Keratinocyte (primary cell): ENCODE data around the gene EAPP. TPM values are rescaled to one million over a fixed set of nuclear protein-coding genes. Genes with fewer than 3 reads are reported as not detected.
"Not testable (repeated sequence)": the region's sequence is repeated elsewhere in the genome, so short reads cannot be mapped to it uniquely, and the experiment has no call there.

Experiments
- DNase-seq: peaks from one replicate; pipeline ENCODE4 v3.0.0-alpha.2; 2011; ENCODE audit warnings: low read depth, missing footprints, low spot score
- FAIRE-seq: peaks from 2 replicates; lab custom pipeline; 2011; peaks lifted over from hg19 to GRCh38; lab: Jason Lieb, UNC
- H2AFZ ChIP-seq: 2 replicates; pipeline ENCODE4 v1.6.0; 2012; ENCODE audit warnings: low read length, control low read depth, inconsistent platforms; ENCODE audit not compliant: control insufficient read depth
- H3K27ac ChIP-seq: 2 replicates; pipeline ENCODE4 v1.5.1; 2011; ENCODE audit warnings: low read length; ENCODE audit not compliant: control insufficient read depth, insufficient read depth
- H3K27me3 ChIP-seq: 3 replicates; pipeline ENCODE4 v1.6.0; 2011; ENCODE audit warnings: low read length; ENCODE audit not compliant: control insufficient read depth, insufficient read depth; ENCODE audit errors: extremely low read depth
- H3K36me3 ChIP-seq, 2 experiments: 2 replicates in 1 of 2; 3 replicates in 1 of 2; pipeline ENCODE4 v1.5.1; 2011; ENCODE audit warnings: low read length in 2 of 2, mild to moderate bottlenecking in 1 of 2; ENCODE audit not compliant: control insufficient read depth in 2 of 2, insufficient read depth in 2 of 2; ENCODE audit errors: extremely low read depth in 1 of 2
- H3K4me1 ChIP-seq: 3 replicates; pipeline ENCODE4 v1.5.1; 2011; ENCODE audit warnings: low read length; ENCODE audit not compliant: control insufficient read depth, insufficient read depth; ENCODE audit errors: extremely low read depth
- H3K4me2 ChIP-seq: 3 replicates; pipeline ENCODE4 v1.6.0; 2011; ENCODE audit warnings: low read depth, low read length; ENCODE audit not compliant: control insufficient read depth, insufficient read depth; ENCODE audit errors: extremely low read depth
- H3K4me3 ChIP-seq, 3 experiments: fragments of 200-600 bp in 1 of 3; sonication (generic) in 1 of 3; 2 replicates in 2 of 3; 3 replicates in 1 of 3; pipeline ENCODE4 v1.5.1; 2011 to 2016; ENCODE audit warnings: low read length in 3 of 3, mild to moderate bottlenecking in 3 of 3, control low read depth in 2 of 3, inconsistent platforms in 1 of 3, low read depth in 1 of 3, mixed read lengths in 1 of 3, mixed run types in 1 of 3, moderate library complexity in 1 of 3; ENCODE audit not compliant: control insufficient read depth in 2 of 3, insufficient read depth in 2 of 3; ENCODE audit errors: extremely low read depth in 1 of 3
- H3K79me2 ChIP-seq: 2 replicates; pipeline ENCODE4 v1.6.0; 2012; ENCODE audit warnings: low read length; ENCODE audit not compliant: control insufficient read depth, insufficient read depth
- H3K9ac ChIP-seq: 3 replicates; pipeline ENCODE4 v1.6.0; 2011; ENCODE audit warnings: low read length; ENCODE audit not compliant: control insufficient read depth, insufficient read depth; ENCODE audit errors: extremely low read depth
- H3K9me1 ChIP-seq: 3 replicates; pipeline ENCODE4 v1.6.0; 2011; ENCODE audit warnings: low read length; ENCODE audit not compliant: control insufficient read depth, insufficient read depth; ENCODE audit errors: extremely low read depth
- H3K9me3 ChIP-seq: 2 replicates; pipeline ENCODE4 v1.5.1; 2012; ENCODE audit warnings: low read depth, low read length; ENCODE audit not compliant: control insufficient read depth
- H4K20me1 ChIP-seq: 3 replicates; pipeline ENCODE4 v1.6.0; 2011; ENCODE audit warnings: low read length; ENCODE audit not compliant: control insufficient read depth, insufficient read depth; ENCODE audit errors: extremely low read depth
- CTCF ChIP-seq, 3 experiments: IDR thresholded peaks in 1 of 3; conservative IDR thresholded peaks in 1 of 3; optimal IDR thresholded peaks in 1 of 3; 2 replicates in 2 of 3; 3 replicates in 1 of 3; pipeline versions ENCODE3 to v1.5.1; 2011; ENCODE audit warnings: low read length in 3 of 3, mild to moderate bottlenecking in 3 of 3, moderate library complexity in 2 of 3, control low read depth in 1 of 3, inconsistent platforms in 1 of 3; ENCODE audit not compliant: insufficient read depth in 2 of 3; ENCODE audit errors: extremely low read depth in 1 of 3
- EZH2 ChIP-seq: IDR thresholded peaks from one replicate; pipeline ENCODE4 v1.6.1; 2012; ENCODE audit warnings: inconsistent platforms, mild to moderate bottlenecking, low read length, moderate library complexity
- dilution Hi-C: fragments of 300-500 bp; cut with MboI; formaldehyde crosslinking; loops from one replicate; pipeline ENCODE4 v1.7.0; 2020; ENCODE audit warnings: low sequenced_read_pairs; ENCODE audit not compliant: extremely low pct_ligation_motif_present
- polyA plus RNA-seq, 5 experiments: library from polyadenylated mRNA; depleted of rRNA in 3 of 5; stranded (reverse) in 3 of 5; stranded (forward) in 1 of 5; unstranded in 1 of 5; fragments of >200 nt; gene quantifications; 1 replicate in 1 of 5; 2 replicates in 3 of 5; 3 replicates in 1 of 5; pipeline versions ENCODE4 v1.2.1 to v1.2.3, GENCODE V29; 2011 to 2012; ENCODE audit warnings: missing spikeins in 2 of 5, low read depth in 1 of 5, low replicate concordance in 1 of 5

EAPP gene
- polyA plus RNA-seq, 1 donor (not counting 4 experiments of a cell fraction or from before 2014, with no cell fraction given) = 45.3 TPM

- no peak overlapping the region for H3K4me3 ChIP-seq
- H3K4me2 ChIP-seq = no peak overlapping the region
- H4K20me1 ChIP-seq = no peaks in the 10 kb centered on the region
- no peaks in the 10 kb centered on the region for H3K27me3 ChIP-seq
- FAIRE-seq (no peak), DNase-seq (no peak)
- H3K36me3 ChIP-seq = peaks cover 8 to 19% of the 10 kb centered on the region in 2 experiments
- no peaks in the 10 kb centered on the region for H3K9me3 ChIP-seq
- H2AFZ ChIP-seq = no peak overlapping the region
- no peaks in the 10 kb centered on the region for H3K79me2 ChIP-seq
- H3K27ac ChIP-seq = no peak overlapping the region
- H3K4me1 ChIP-seq = no peaks in the 10 kb centered on the region
- dilution Hi-C loops = no loop called here
- H3K9ac ChIP-seq = no peak overlapping the region
- TF ChIP-seq EZH2 (no peak), CTCF (optimal IDR thresholded peaks at IDR 0.05 in 1 of 3, IDR thresholded peaks at IDR 0.05 in 1 of 3, conservative IDR thresholded peaks at IDR 0.05 in 1 of 3; ENCODE audit: extremely low read depth in 1 of 3, insufficient read depth in 2 of 3, low read length in 3 of 3) (no peak)
- no peaks in the 10 kb centered on the region for H3K9me1 ChIP-seq
Measured at GRCh38 chr14:34522496-34522895, 17.0 kb downstream of the EAPP start.

DNA sequence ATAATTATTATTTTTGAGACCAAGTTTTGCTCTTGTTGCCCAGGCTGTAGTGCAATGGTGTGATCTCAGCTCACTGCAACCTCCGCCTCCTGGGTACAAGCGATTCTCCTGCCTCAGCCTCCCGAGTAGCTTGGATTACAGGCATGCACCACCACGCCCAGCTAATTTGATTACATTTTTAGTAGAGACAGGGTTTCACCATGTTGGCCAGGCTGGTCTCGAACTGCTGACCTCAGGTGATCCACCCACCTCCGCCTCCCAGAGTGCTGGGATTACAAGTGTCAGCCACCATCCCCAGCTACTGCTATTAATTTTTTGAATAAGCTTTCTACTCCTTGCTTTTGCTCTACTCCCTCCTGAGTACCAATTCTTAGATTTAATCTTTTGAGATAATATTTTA is 18.4 kb downstream of the EAPP start:
- peaks cover 9 to 19% of the 10 kb centered on the region in 2 experiments for H3K36me3 ChIP-seq
- H3K79me2 ChIP-seq, dilution Hi-C loops, H3K27ac ChIP-seq, DNase-seq, H3K4me1 ChIP-seq, H3K4me3 ChIP-seq, H3K9me3 ChIP-seq, H3K27me3 ChIP-seq, H3K9ac ChIP-seq, H3K4me2 ChIP-seq, FAIRE-seq, H2AFZ ChIP-seq, H4K20me1 ChIP-seq, H3K9me1 ChIP-seq: not testable (repeated sequence)

DNA sequence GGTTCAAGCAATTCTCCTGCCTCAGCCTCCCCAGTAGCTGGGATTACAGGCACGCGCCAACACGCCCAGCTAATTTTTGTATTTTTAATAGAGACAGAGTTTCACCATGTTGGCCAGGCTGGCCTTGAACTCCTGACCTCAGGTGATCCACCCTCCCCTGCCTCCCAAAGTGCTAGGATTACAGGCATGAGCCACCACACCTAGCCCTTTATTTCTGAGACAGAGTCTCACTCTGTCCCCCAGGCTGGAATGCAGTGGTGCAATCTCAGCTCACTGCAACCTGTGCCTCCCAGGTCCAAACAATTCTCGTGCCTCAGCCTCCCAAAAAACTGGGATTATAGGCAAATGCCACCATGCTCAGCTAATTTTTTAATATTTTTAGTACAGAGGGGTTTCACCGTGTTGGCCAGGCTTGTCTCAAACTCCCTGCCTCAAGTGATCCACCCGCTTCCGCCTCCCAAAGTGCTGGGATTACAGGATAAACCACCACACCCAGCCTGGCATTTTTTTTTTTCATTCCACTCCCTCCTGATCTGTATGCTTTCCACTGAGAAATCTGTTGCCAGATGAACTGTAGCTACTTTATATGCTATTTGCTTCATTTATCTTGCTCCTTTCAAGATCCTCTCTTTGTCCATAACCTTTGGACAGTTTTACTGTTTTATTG is 19.1 kb downstream of the EAPP start:
- dilution Hi-C loops, H3K4me1 ChIP-seq, H3K27me3 ChIP-seq, FAIRE-seq, DNase-seq, H4K20me1 ChIP-seq, H3K4me3 ChIP-seq, H3K9me3 ChIP-seq, H3K79me2 ChIP-seq, H3K9me1 ChIP-seq, H3K27ac ChIP-seq, H3K4me2 ChIP-seq, H2AFZ ChIP-seq, H3K9ac ChIP-seq: not testable (repeated sequence)
- H3K36me3 ChIP-seq = peaks cover 9 to 19% of the 10 kb centered on the region in 2 experiments
